SK-N-SH (cell line): Measurements from ENCODE around the gene ADRM1. TPM values are rescaled to one million over a fixed set of nuclear protein-coding genes. Genes with fewer than 3 reads are reported as not detected.
A peak's percentile ranks its signal among the peaks of the same experiment; 100 is the strongest.

ENCODE experiments used
- CTCF ChIA-PET: fragments of 300-600, 350-600 bp; formaldehyde crosslinking; extraction: SDS; loops from one replicate; lab custom pipeline; 2021; lab: Yijun Ruan, JAX
- POLR2A ChIA-PET: fragments of 350-600 bp; sonication (Branson Sonifier 250); formaldehyde crosslinking; extraction: SDS; loops from one replicate; lab custom pipeline; 2020; ENCODE audit warnings: antibody characterized with exemption, inconsistent platforms; lab: Yijun Ruan, JAX
- DNase-seq: peaks from one replicate; pipeline ENCODE4 v3.0.0; 2012
- H2AFZ ChIP-seq: fragments of 200-600 bp; sonication (generic); 2 replicates; pipeline ENCODE4 v1.8.1; 2016; ENCODE audit warnings: antibody characterized with exemption, mild to moderate bottlenecking, low read depth
- H3F3A ChIP-seq: fragments of 200-600 bp; sonication (generic); replicated peaks from 2 replicates; pipeline ENCODE3; 2016; ENCODE audit warnings: antibody characterized with exemption, mild to moderate bottlenecking; ENCODE audit not compliant: insufficient read depth
- H3K27ac ChIP-seq, 2 experiments: fragments of 200-500 bp in 1 of 2; fragments of 200-600 bp in 1 of 2; sonication (Bioruptor generic) in 1 of 2; sonication (generic), shearing (Covaris generic) in 1 of 2; 2 replicates each; pipeline versions ENCODE4 v1.5.1 to v1.6.1; 2014 to 2016; ENCODE audit warnings: low read depth in 2 of 2, inconsistent platforms in 1 of 2, low read length in 1 of 2, mild to moderate bottlenecking in 1 of 2, mixed read lengths in 1 of 2
- H3K27me3 ChIP-seq: fragments of 200-600 bp; sonication (generic), shearing (Covaris generic); 2 replicates; pipeline ENCODE4 v1.6.1; 2016; ENCODE audit warnings: mixed run types; ENCODE audit not compliant: insufficient read depth
- H3K36me3 ChIP-seq, 2 experiments: fragments of 200-500 bp in 1 of 2; fragments of 200-600 bp in 1 of 2; sonication (Bioruptor generic) in 1 of 2; sonication (generic) in 1 of 2; replicated peaks in 1 of 2; 2 replicates each; pipeline versions ENCODE3 to v1.5.1; 2014 to 2016; ENCODE audit warnings: low read length in 1 of 2, mild to moderate bottlenecking in 1 of 2; ENCODE audit not compliant: insufficient read depth in 2 of 2, control insufficient read depth in 1 of 2
- H3K4me1 ChIP-seq, 2 experiments: fragments of 200-500 bp in 1 of 2; fragments of 200-600 bp in 1 of 2; sonication (Bioruptor generic) in 1 of 2; sonication (generic), shearing (Covaris generic) in 1 of 2; 2 replicates each; pipeline versions ENCODE4 v1.5.1 to v1.6.1; 2014 to 2016; ENCODE audit warnings: low read depth in 1 of 2, low read length in 1 of 2, mixed run types in 1 of 2; ENCODE audit not compliant: insufficient read depth in 2 of 2, control insufficient read depth in 1 of 2
- H3K4me2 ChIP-seq: fragments of 200-600 bp; sonication (generic), shearing (Covaris generic); 2 replicates; pipeline ENCODE4 v1.6.1; 2017; ENCODE audit warnings: mixed run types
- H3K4me3 ChIP-seq, 2 experiments: fragments of 200-500 bp in 1 of 2; fragments of 200-600 bp in 1 of 2; sonication (Bioruptor generic) in 1 of 2; sonication (generic), shearing (Covaris generic) in 1 of 2; 2 replicates each; pipeline versions ENCODE4 v1.5.1 to v1.8.1; 2014 to 2016; ENCODE audit warnings: low read depth in 2 of 2, inconsistent platforms in 1 of 2, low read length in 1 of 2, mild to moderate bottlenecking in 1 of 2, mixed read lengths in 1 of 2, moderate library complexity in 1 of 2
- H3K79me2 ChIP-seq: fragments of 200-600 bp; sonication (generic); 2 replicates; pipeline ENCODE4 v1.8.1; 2017; ENCODE audit warnings: mild to moderate bottlenecking; ENCODE audit not compliant: insufficient read depth
- H3K9ac ChIP-seq: fragments of 200-600 bp; sonication (generic); 2 replicates; pipeline ENCODE4 v1.6.1; 2017; ENCODE audit warnings: mixed run types
- H3K9me2 ChIP-seq: fragments of 200-600 bp; sonication (generic); 2 replicates; pipeline ENCODE4 v1.6.1; 2017; ENCODE audit warnings: mixed run types
- H3K9me3 ChIP-seq: fragments of 200-600 bp; sonication (generic); 2 replicates; pipeline ENCODE4 v1.6.1; 2017; ENCODE audit warnings: mixed run types, mild to moderate bottlenecking, moderate library complexity
- H4K20me1 ChIP-seq: fragments of 200-600 bp; sonication (generic); 2 replicates; pipeline ENCODE4 v1.6.1; 2017; ENCODE audit warnings: mild to moderate bottlenecking, mixed run types; ENCODE audit not compliant: insufficient read depth
- CHD2 ChIP-seq: fragments of 150-350 bp; IDR thresholded peaks from 2 replicates; pipeline ENCODE4 v1.6.1; 2018; ENCODE audit warnings: low read length; ENCODE audit not compliant: partially characterized antibody
- CTCF ChIP-seq: fragments of 200-600 bp; sonication (generic); IDR thresholded peaks from 2 replicates; pipeline ENCODE4 v1.6.1; 2017; ENCODE audit warnings: antibody characterized with exemption, mild to moderate bottlenecking, moderate library complexity
- ELF1 ChIP-seq: IDR thresholded peaks from 2 replicates; pipeline ENCODE4 v1.4.0; 2012
- EP300 ChIP-seq, 2 experiments: IDR thresholded peaks; 2 replicates each; pipeline versions ENCODE4 v1.4.0 to v1.6.1; 2012; ENCODE audit warnings: borderline replicate concordance in 1 of 2, low read depth in 1 of 2, low read length in 1 of 2
- FOXM1 ChIP-seq: IDR thresholded peaks from 2 replicates; pipeline ENCODE4 v1.4.0; 2012; ENCODE audit warnings: low read depth, mild to moderate bottlenecking
- GABPA ChIP-seq: IDR thresholded peaks from 2 replicates; pipeline ENCODE4 v1.4.0; 2012; ENCODE audit warnings: low read depth, mild to moderate bottlenecking
- GATA2 ChIP-seq: sonication (generic); formaldehyde crosslinking; IDR thresholded peaks from 2 replicates; pipeline ENCODE4 v1.5.0; 2020; ENCODE audit warnings: mild to moderate bottlenecking, missing genetic modification reagents
- IRF3 ChIP-seq: fragments of 150-350 bp; IDR thresholded peaks from 2 replicates; pipeline ENCODE4 v1.6.1; 2016; ENCODE audit warnings: mild to moderate bottlenecking, low read depth, low read length
- MAX ChIP-seq: IDR thresholded peaks from 2 replicates; pipeline ENCODE4 v1.4.0; 2012; ENCODE audit warnings: low read depth
- MXI1 ChIP-seq: IDR thresholded peaks from 2 replicates; pipeline ENCODE4 v1.6.1; 2012; ENCODE audit warnings: mild to moderate bottlenecking, low read depth, low read length, improper control_type of control experiment
- NFIC ChIP-seq: IDR thresholded peaks from 2 replicates; pipeline ENCODE4 v1.4.0; 2012; ENCODE audit warnings: borderline replicate concordance
- NRF1 ChIP-seq: IDR thresholded peaks from 2 replicates; pipeline ENCODE4 v1.6.1; 2012; ENCODE audit warnings: low read depth, mild to moderate bottlenecking, low read length
- PBX3 ChIP-seq: IDR thresholded peaks from 2 replicates; pipeline ENCODE4; 2012
- POLR2AphosphoS5 ChIP-seq: IDR thresholded peaks from 2 replicates; pipeline ENCODE4 v1.6.1; 2012; ENCODE audit warnings: low read depth, low read length
- RAD21 ChIP-seq: IDR thresholded peaks from 2 replicates; pipeline ENCODE4 v1.6.1; 2012; ENCODE audit warnings: mild to moderate bottlenecking, low read length
- RCOR1 ChIP-seq: fragments of 150-350 bp; IDR thresholded peaks from 2 replicates; pipeline ENCODE4 v1.6.1; 2017; ENCODE audit warnings: antibody characterized with exemption, low read length
- SIN3A ChIP-seq: IDR thresholded peaks from 2 replicates; pipeline ENCODE4 v1.6.1; 2012; ENCODE audit warnings: low read depth, mild to moderate bottlenecking, low read length, moderate library complexity, borderline replicate concordance
- SMC3 ChIP-seq: IDR thresholded peaks from 2 replicates; pipeline ENCODE4 v1.6.1; 2012; ENCODE audit warnings: low read depth, low read length, improper control_type of control experiment
- TAF1 ChIP-seq: IDR thresholded peaks from 2 replicates; pipeline ENCODE4 v1.6.1; 2012; ENCODE audit warnings: low read depth, mild to moderate bottlenecking, low read length, moderate library complexity, borderline replicate concordance
- USF2 ChIP-seq: fragments of 150-350 bp; IDR thresholded peaks from 2 replicates; pipeline ENCODE4 v1.6.1; 2017; ENCODE audit warnings: antibody characterized with exemption, low read length, low read depth, borderline replicate concordance
- YY1 ChIP-seq: IDR thresholded peaks from 2 replicates; pipeline ENCODE4 v1.4.0; 2012; ENCODE audit warnings: low read depth, mild to moderate bottlenecking
- ZBTB33 ChIP-seq: IDR thresholded peaks from 2 replicates; pipeline ENCODE4 v1.4.0; 2012; ENCODE audit warnings: low read depth, borderline replicate concordance
- WGBS: methylation state at CpG from one replicate; pipeline ENCODE4 v1.1.6; 2017; ENCODE audit warnings: low lambda C conversion rate; 5-methylcytosine and 5-hydroxymethylcytosine counted together
- polyA plus RNA-seq, 3 experiments: library from polyadenylated mRNA; depleted of rRNA; stranded (reverse); fragments of >200 nt; gene quantifications; 2 replicates each; pipeline ENCODE4 v1.2.3, GENCODE V29; 2012

ADRM1 gene
- polyA plus RNA-seq (2012; rRNA removed) = 137 and 142 TPM in 2 replicates
- 77.3 and 106 TPM in 2 replicates for polyA plus RNA-seq (2012; cell fraction: cytosol; rRNA removed)
- 122 and 167 TPM in 2 replicates for polyA plus RNA-seq (2012; cell fraction: nucleus; rRNA removed)

- Histone ChIP-seq H3K9me3 (no peaks in the 10 kb centered on the region), H3K4me2 (peak within 1 kb of the TSS; percentile 93), H4K20me1 (peaks cover 41% of the 10 kb centered on the region), H3K27me3 (no peaks in the 10 kb centered on the region), H3K9ac (peak within 1 kb of the TSS; percentile 81), H3K79me2 (peaks cover 44% of the 10 kb centered on the region), H3F3A (peaks cover 12% of the 10 kb centered on the region), H3K9me2 (no peaks in the 10 kb centered on the region), H2AFZ (peak within 1 kb of the TSS; percentile 85; the same call in 1 of the 2 replicates), H3K27ac (peak within 1 kb of the TSS; percentile 80 to 94), H3K4me3 (peak within 1 kb of the TSS; percentile 96 to 97), H3K4me1 (peaks cover 7 to 26% of the 10 kb centered on the region in 2 experiments; a peak in 2 of 4 replicates), H3K36me3 (peaks cover 5 to 39% of the 10 kb centered on the region in 2 experiments)
- ChIA-PET CTCF (interaction anchor here (0.6 to 3.1 kb wide), 21 partner anchors 12 to 155 kb away, joined by 3 to 25 read pairs (median 5); partner anchors contain the start of genes LAMA5 and RPS21), POLR2A (interaction anchor here (0.5 to 0.7 kb wide), 2 partner anchors 83 to 85 kb away, joined by 3 read pairs; partner anchors contain the start of gene RPS21)
- 1% methylated on average over 42 of the region's 81 CpGs for WGBS
- TF ChIP-seq USF2 = no peak
- TF ChIP-seq CHD2 = peak; percentile 76
- TF ChIP-seq SIN3A = peak; percentile 82; the same call in 1 of the 2 replicates
- no peak; the same call in 1 of the 2 replicates for TF ChIP-seq SMC3
- TF ChIP-seq GABPA = peak; percentile 92
- no peak for TF ChIP-seq FOXM1
- no peak for TF ChIP-seq GATA2
- peak; percentile 68 for TF ChIP-seq MAX
- TF ChIP-seq EP300 (IDR thresholded peaks at IDR 0.05; ENCODE audit: borderline replicate concordance in 1 of 2, low read depth in 1 of 2, low read length in 1 of 2) = peak in 1 of 2 experiments; percentile 66; a peak in 1 of 4 replicates
- 0 out of 2 replicates have a peak, but pooled peaks have one; percentile 42 for TF ChIP-seq YY1
- TF ChIP-seq RCOR1 = peak; percentile 10; the same call in 1 of the 2 replicates
- peak; percentile 82 for TF ChIP-seq CTCF
- TF ChIP-seq NFIC = no peak
- TF ChIP-seq TAF1 = peak; percentile 62; the same call in 1 of the 2 replicates
- TF ChIP-seq POLR2AphosphoS5 = peak; percentile 50; the same call in 1 of the 2 replicates
- peak; percentile 99 for TF ChIP-seq PBX3
- TF ChIP-seq RAD21 = peak; percentile 43
- peak; percentile 34; the same call in 1 of the 2 replicates for TF ChIP-seq NRF1
- TF ChIP-seq ZBTB33 = 0 out of 2 replicates have a peak, but pooled peaks have one; percentile 15
- TF ChIP-seq ELF1 = peak; percentile 63
- peak; percentile 65 for TF ChIP-seq MXI1
- peak; percentile 64 for TF ChIP-seq IRF3
- DNase-seq = peak; percentile 99
These were observed at the start of gene ADRM1 for GRCh38 chr20:62302341-62303061. Gene ADRM1, plus strand, starts transcription at chr20:62302997. Its CDS starts 572 bp downstream, at chr20:62303569.
